M059J (cell line): ENCODE measurements around the gene PCGF1. TPM values are rescaled to one million over a fixed set of nuclear protein-coding genes. Genes with fewer than 3 reads are reported as not detected.
"Not testable (repeated sequence)": the region's sequence is repeated elsewhere in the genome, so short reads cannot be mapped to it uniquely, and the experiment has no call there.

ENCODE experiments used
- DNase-seq: peaks from one replicate; pipeline ENCODE4 v3.0.0-alpha.2; 2012; ENCODE audit warnings: low read depth
- total RNA-seq: library from RNA; depleted of rRNA; stranded (reverse); fragments of >200 nt; shearing (Covaris generic); gene quantifications from 2 replicates; pipeline ENCODE4 v1.2.3, GENCODE V29; 2014; rRNA removed

The PCGF1 gene
- total RNA-seq, 1 experiment from 2014 or later, result 28.9 TPM

DNA sequence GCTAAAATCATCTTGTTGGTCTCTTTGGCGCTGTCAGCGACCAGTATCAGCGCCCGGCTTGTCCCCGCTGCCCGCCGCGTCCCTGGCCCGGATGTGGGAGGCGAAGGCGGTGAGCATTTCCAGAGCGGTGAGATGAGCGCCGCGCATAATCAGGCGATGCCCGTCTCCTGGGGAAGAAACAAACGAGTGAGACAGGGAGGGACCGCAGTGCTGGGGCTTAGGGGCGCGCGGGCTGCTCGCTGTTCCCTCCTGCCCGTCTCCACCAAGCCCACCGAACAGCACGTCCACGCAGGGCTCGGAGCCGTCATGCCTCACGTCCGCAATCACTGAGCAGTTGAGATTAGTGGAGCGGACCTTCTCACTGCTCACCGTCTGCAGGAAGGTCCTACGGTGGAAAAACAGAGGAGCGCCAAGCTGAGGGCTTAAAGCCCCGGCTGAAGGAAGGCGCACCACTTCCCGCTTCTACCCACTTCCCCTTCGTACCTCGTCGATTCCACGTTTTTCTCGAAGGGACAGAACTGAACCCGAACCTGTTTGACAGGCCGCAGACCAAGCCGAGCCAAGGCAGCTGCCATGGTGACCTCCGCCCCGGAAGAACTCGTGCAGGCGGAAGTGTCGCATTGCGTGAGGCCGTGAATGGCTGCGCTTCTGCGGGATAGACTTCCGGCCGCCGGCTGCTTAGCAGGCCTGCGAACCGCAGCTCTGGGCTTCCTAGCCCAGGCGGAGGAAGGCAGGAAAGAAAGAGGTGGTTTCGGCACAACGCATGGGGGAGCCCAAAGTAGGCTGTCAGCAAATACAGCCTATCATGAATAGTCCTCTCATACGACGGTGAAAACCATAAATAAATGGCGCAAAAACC, 35.2 kb downstream of the PCGF1 start, which contains the start of gene MRPL53:
Gene MRPL53, minus strand, starts transcription at position 595 of the 859 bp plus-strand sequence. Its CDS starts 20 bp downstream, at position 575.
- DNase-seq, result peak; percentile 89

DNA sequence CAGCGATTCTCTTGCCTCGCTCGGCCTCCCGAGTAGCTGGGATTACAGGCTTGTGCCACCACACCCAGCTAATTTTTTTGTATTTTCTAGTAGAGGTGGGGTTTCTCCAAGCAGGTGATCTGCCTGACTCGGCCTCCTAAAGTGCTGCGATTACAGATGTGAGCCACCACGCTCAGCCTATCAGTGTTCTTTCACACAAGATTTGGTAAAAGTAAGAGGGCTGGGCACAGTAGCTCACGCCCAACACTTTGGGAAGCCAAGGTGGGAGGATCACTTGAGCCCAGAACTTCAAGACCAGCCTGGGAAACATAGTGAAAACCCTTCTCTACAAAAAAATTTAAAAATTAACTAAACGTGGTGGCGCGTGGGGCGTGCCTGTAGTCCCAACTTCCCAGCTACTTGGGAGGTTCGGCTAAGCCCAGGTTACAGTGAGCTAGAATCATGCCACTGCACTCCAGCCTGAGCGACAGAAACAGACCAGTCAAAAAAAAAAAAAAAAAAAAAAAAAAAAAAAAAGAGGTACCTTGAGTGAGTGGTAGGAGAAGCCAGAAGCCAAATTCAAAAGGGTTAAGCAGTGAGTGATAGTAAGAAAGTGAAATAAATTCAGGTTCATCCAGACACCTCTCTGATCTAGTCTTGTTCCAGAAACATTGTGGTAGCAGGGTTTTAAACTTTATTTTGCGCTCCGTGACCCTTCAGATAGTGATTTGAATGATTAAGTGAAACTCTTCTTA, 36.0 kb downstream of the PCGF1 start:
- DNase-seq, result no peak

DNA sequence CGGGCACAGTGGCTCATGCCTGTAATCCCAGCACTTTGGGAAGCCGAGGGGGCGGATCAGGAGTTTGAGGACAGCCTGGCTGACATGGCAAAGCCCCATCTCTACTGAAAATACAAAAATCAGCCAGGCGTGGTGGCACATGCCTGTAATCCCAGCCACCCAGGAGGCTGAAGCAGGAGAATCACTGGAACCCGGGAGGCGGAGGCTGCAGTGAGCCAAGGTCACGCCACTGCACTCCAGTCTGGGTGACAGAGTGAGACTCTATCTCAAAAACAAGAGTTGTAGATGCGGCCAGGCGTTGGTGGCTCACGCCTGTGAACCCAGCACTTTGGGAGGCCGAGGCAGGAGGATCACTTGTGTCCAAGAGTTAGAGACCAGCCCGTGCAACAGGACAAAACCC, 36.8 kb downstream of the PCGF1 start:
- DNase-seq, result not testable (repeated sequence)

DNA sequence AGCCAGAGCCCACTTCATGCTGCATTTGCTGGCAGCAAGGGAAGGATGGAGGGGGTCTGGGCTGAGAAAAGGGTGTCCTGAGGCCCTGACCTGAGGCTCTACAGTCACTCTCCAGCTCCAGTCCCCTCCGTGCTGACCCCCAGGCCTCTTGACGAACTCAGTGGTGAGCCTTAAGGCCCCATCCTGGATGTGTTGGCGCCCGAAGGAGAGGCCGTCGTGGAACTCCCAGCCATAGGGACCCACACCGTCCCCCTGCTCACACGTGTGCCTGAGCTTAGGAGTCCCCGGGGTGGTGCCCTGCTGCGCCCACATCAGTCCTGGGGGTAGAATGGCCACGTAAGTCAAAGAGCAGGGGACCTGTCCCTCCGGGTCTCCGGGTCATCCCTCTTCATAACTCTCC, 43.1 kb downstream of the PCGF1 start:
- no peak for DNase-seq

DNA sequence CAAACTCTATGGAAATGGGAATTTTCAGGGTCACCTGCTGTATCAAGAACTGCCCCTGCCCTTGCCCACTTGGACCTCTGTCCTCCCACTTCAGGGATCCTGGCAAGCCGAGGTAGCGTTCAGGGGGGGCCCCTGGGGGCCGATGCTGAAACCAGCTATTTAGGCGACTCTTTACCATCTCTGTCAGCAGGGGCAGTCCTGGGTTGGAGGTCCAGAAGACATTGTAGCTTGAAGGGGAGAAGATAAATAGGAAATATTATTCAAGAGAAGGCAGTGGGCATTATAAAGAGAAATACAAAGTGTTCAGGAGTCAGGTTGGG, 44.7 kb downstream of the PCGF1 start:
- DNase-seq, result no peak

DNA sequence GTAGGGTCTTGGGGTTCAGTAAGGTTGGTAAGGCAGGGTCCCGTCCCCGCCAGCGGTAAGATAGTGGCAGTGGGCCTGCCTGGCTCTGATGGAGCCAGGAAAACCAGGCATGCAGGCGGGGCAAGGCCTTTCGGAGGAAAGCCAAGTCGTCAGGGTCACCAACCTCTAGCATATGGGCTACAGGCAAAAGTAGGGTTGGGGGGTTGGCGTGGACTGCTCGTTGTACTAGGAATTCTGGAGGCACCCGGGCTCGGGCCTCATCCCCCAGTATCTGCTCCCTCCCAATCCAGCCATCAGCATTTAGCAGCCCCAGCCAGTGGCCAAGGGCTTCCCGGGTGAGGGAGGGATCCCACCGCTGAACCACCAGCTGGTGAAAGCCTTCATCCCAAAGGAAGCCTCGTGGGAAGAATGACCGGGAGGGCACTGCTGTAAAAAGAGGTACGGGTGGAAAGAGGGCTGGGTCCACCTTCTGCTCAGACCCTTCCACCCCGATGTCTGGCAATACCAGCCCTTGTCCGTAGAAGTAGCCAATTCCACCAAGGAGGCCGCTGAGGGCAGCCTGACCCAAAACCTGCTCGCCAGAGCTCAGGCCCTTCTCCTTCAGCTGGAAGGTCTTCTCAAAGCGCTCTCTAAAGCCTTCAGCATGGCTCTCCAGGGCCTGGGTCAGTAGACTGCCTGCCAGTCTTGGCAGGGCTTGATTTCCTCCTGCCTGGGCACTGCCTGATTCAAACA, 45.3 kb downstream of the PCGF1 start:
- no peak for DNase-seq

DNA sequence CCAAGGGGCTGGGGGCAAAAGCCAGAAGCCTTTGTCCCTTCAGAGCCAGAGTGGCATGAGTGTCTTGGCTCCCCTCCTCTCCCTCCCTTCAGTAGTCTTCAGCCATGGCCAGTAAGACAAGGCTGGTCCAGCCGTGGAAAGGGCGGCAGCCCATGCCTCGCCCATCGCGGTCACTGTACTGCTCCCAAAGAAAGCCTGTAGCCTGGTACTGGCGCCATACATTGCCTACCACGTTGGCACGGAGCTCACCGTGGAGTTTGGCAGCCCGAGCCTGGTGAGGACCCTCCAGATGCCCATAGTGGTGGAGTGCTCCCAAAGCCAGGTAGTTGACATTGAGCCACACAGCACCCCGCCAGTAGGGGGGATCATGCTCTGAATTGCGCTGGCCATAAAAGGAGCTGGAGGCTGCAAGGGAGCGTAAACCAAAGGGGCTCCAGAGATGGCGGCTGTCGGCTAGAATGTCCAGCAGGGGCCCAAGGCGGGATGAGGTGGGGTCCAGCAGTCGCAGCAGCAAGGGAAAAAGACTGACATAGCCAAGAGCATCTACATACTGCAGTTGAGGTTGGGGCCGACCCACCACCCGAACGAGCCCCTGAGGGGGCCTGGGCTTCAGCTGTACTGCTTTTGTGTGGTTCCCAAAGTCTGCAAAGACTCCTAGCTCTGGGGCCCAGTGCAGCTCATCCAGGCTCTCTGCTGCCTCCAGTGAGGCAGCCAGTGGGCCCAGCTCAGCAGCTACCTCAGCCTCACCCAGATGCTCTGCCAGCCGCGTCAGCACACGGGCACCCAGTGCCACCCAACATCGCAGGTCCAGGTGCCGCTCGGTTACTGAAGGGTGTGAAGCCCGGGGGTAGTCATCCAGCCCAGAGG, 46.1 kb downstream of the PCGF1 start:
- DNase-seq, result no peak

DNA sequence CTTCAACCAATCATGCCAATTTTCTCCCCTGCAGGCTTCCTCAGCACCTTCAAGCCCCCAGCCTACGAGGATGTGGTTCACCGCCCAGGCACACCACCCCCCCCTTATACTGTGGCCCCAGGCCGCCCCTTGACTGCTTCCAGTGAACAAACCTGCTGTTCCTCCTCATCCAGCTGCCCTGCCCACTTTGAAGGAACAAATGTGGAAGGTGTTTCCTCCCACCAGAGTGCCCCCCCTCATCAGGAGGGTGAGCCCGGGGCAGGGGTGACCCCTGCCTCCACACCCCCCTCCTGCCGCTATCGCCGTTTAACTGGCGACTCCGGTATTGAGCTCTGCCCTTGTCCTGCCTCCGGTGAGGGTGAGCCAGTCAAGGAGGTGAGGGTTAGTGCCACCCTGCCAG, 47.3 kb downstream of the PCGF1 start:
- not testable (repeated sequence) for DNase-seq

DNA sequence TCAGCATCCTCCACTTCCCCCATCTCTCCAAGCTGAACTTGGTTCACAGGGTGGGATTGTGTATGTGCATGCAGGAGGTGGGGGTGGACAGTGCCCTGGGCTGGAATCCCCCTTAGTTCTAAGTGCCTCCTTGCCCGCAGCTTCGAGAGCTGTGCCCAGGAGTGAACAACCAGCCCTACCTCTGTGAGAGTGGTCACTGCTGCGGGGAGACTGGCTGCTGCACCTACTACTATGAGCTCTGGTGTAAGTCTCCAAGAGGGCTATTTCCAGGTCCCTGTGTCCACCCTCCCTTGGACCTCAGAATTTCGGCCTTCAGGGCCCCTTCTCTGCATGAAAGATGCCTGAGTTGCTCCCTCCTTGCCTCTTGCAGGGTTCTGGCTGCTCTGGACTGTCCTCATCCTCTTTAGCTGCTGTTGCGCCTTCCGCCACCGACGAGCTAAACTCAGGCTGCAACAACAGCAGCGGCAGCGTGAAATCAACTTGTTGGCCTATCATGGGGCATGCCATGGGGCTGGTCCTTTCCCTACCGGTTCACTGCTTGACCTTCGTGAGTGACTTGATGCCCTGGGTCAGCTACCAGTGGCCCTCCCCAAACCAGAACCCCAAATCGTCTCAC, 47.9 kb downstream of the PCGF1 start:
- not testable (repeated sequence) for DNase-seq

DNA sequence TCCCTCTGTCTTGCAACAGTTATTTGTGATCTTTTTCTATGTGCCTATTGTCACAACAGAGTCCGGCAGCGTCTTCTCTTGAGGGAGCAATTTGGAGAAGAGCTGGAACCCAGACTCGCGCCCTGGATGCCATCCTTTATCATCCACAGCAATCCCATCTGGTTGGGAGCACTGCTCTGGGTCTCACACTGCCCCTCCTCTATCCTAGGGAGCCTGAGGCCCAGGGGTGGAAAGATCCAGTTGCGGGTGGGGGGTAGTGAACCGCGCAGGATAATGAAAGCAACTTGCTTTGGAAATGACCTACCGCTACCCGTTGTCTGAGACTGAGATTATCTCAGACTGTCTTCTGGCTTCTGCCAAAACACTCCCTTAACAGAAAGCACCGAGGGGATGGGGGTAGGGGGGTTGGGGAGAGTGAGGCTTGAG, 48.5 kb downstream of the PCGF1 start:
- no peak for DNase-seq

DNA sequence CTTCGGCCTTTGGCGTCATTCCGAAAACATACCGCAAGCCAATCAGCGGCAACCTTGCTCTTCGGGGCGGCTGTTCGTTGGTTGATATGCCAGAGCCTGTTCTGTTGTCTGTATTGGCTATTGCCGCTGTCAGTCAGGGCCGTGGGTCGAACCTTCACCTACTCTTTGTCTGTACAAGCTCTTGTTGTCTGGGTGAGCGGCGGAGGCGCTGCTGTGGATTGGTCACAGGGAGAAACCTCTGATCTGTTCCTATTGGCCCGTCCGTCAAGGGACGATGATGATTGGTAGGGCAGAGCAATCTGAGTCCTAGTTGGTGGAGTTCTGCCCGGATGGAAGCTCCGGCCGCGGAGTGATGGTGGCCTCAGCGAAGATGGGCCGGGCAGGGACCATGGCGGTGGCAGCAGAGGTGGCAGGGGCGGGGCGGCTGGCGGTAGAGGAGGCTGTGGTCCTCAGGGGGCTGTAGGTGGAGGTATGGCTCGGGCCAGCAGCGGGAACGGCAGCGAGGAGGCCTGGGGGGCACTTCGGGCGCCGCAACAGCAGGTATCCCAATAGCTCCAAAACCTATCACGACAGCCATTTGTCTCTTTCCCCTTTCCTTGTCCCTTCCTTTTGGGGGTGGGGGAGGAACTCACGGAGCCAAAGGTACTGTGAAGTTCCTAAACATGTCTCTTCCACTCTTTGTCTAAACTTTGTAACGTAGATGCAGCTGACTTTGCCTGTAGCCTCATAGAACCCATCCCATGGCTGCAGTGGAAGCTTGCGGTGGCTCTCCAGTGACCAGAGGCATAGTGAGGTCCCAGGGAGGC, 49.2 kb downstream of the PCGF1 start, which contains the start of gene WBP1:
Gene WBP1, plus strand, starts transcription at position 307 of the 806 bp plus-strand sequence. Its CDS starts 165 bp downstream, at position 472.
- DNase-seq, result peak; percentile 100

DNA sequence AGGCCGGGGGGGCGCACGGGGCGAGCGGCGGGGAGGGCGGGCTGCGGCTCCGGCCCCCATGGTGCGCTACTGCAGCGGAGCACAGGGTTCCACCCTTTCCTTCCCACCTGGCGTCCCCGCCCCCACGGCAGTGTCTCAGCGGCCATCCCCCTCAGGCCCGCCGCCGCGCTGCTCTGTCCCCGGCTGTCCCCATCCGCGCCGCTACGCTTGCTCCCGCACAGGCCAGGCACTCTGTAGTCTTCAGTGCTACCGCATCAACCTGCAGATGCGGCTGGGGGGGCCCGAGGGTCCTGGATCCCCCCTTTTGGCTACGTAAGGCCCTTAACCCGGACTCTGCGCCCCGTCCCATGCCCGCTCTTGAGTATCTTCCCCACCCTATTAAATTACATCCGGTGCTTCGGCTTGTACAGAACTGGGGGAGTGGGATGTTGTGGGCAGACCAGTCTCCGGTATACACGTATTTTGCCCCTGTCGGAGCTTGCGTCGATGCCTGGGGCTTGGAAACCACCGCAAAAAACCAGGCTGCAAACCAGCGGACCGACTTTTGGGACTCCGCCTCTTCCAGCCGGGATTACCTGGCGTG, 49.9 kb downstream of the PCGF1 start:
- peak; percentile 59 for DNase-seq

DNA sequence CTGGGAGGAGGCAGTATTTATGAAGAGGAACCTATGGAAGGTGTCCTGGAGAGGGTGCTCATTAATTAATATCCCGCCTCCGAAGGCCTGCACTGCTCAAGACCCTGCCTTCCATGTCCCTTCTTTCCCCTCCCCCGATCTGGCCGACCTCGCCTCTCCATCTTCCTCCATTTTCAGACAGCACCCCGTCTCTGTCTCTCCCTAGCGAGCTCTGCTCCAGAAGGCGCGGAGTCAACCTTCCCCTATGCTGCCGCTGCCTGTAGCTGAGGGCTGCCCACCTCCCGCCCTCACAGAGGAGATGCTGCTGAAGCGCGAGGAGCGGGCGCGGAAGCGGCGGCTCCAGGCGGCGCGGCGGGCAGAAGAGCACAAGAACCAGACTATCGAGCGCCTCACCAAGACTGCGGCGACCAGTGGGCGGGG, 50.4 kb downstream of the PCGF1 start:
- DNase-seq, result no peak

Other genes with a start within 250 kb of the PCGF1 start
- gene SLC4A5, start 164.3 kb downstream of the PCGF1 start, total RNA-seq, result 0.02 TPM in 1 of 2 replicates, not detected in the other
- 51.5 and 87.0 TPM in 2 replicates for gene DCTN1, start 127.4 kb downstream of the PCGF1 start, total RNA-seq
- gene C2orf81, start 86.1 kb downstream of the PCGF1 start, total RNA-seq, result 0.57 and 1.6 TPM in 2 replicates
- gene WDR54, start 86.0 kb downstream of the PCGF1 start, total RNA-seq, result 60.2 and 64.7 TPM in 2 replicates
- gene RTKN, start 65.8 kb downstream of the PCGF1 start, total RNA-seq, result 10.5 and 12.1 TPM in 2 replicates
- gene INO80B, start 52.6 kb downstream of the PCGF1 start, total RNA-seq, result 7.8 and 27.8 TPM in 2 replicates
- gene WBP1, start 49.3 kb downstream of the PCGF1 start, total RNA-seq, result 45.2 and 55.7 TPM in 2 replicates
- 52.1 and 77.3 TPM in 2 replicates for gene MOGS, start 42.3 kb downstream of the PCGF1 start, total RNA-seq
- 38.0 and 38.2 TPM in 2 replicates for gene MRPL53, start 35.0 kb downstream of the PCGF1 start, total RNA-seq
- 7.8 TPM in 2 replicates for gene CCDC142, start 24.7 kb downstream of the PCGF1 start, total RNA-seq
- 10.0 and 13.6 TPM in 2 replicates for gene TTC31, start 24.6 kb downstream of the PCGF1 start, total RNA-seq
- gene LBX2, start 8.1 kb downstream of the PCGF1 start, total RNA-seq, result 0.10 and 1.6 TPM in 2 replicates
- 0.10 and 0.34 TPM in 2 replicates for gene TLX2, start 6.8 kb upstream of the PCGF1 start, total RNA-seq
- gene DQX1, start 18.5 kb upstream of the PCGF1 start, total RNA-seq, result not detected in 2 replicates
- gene AUP1, start 22.0 kb upstream of the PCGF1 start, total RNA-seq, result 115 and 119 TPM in 2 replicates
- gene HTRA2, start 22.2 kb upstream of the PCGF1 start, total RNA-seq, result 29.4 and 32.0 TPM in 2 replicates
- gene LOXL3, start 46.2 kb upstream of the PCGF1 start, total RNA-seq, result 43.9 and 66.9 TPM in 2 replicates
- gene DOK1, start 47.0 kb upstream of the PCGF1 start, total RNA-seq, result 7.5 and 13.3 TPM in 2 replicates
- gene M1AP, start 140.6 kb upstream of the PCGF1 start, total RNA-seq, result not detected in 2 replicates
- gene SEMA4F, start 146.6 kb upstream of the PCGF1 start, total RNA-seq, result 7.3 and 7.6 TPM in 2 replicates